Measurements from ENCODE around the gene MORN4.
A peak's percentile ranks its signal among the peaks of the same experiment; 100 is the strongest.
"Not testable (repeated sequence)": the region's sequence is repeated elsewhere in the genome, so short reads cannot be mapped to it uniquely, and the experiment has no call there.

MORN4 gene

DNA sequence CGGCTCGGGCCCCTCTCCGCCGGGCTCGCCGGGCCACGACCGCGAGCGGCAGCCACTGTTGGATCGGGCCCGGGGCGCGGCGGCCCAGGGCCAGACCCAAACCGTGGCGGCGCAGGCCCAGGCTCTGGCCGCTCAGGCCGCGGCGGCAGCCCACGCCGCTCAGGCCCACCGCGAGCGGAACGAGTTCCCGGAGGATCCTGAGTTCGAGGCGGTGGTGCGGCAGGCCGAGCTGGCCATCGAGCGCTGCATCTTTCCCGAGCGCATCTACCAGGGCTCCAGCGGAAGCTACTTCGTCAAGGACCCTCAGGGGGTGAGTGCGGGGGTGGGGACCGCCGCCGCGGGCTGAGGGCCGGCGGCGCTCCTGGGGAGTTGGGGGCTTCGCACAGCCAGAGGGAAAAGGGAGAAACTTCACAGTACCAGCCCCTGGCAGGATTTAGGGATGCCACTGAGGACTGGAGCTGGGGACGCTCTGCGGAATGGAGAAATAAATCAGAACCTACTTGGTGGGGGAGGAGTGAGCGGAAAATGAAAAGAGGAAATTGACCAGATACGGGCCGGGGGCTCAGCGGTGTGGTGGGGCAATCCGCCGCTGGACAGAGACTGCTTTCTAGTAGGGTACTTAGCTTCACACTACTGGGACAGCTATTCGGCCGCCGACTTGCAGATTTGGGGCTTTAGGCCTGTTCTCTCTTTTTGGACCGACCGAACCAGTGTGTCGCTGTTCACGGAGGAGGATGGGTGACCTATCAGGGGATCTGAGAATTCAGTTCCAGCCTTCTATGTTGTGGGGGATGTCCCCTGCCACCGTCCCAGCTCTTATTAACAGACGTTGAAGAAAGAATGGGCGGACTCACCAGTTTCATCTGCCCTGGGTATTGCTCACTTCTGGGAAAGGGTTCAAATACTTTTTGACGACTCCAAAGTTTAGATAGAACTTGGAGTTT, 7.8 kb upstream of the MORN4 start:
- DNase-seq (ENCODE audit: low read depth in 2 of 2): no peak

DNA sequence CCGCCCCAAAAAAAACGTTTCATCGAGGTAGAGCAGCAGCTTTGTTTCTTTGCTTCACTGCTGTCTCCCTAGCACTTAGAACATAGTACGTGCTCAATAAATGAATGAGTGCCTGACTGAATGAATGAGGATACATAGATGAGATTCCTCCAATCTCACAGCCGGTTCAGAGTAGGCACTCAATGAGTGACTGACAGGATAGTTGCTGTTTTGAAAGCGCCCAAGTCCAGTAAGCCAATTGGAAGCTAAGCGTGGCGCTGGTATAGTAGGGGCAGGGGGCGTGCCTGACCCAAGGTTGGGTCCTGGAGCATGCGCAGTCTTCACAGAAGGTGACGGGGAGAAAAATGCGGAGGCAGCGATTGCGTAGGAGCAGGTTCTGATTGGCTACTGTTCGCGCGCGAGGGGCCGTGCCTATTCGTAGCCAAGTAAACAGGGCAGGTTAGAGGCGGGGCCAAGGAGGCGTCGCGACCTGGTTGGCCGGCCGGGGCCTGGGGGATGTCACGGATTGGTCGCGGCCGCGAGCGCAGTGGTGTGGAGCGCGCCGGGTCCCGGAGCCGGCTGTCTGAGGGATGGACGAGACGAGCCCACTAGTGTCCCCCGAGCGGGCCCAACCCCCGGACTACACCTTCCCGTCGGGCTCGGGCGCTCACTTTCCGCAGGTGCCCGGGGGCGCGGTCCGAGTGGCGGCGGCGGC, 7.0 kb upstream of the MORN4 start, which contains the start of gene PI4K2A:
PI4K2A (plus strand) TSS at position 498 of the 694 bp plus-strand sequence; CDS start at position 570, 72 bp downstream.
- peak; percentile 98 to 99 for DNase-seq (ENCODE audit: low read depth in 2 of 2)

DNA sequence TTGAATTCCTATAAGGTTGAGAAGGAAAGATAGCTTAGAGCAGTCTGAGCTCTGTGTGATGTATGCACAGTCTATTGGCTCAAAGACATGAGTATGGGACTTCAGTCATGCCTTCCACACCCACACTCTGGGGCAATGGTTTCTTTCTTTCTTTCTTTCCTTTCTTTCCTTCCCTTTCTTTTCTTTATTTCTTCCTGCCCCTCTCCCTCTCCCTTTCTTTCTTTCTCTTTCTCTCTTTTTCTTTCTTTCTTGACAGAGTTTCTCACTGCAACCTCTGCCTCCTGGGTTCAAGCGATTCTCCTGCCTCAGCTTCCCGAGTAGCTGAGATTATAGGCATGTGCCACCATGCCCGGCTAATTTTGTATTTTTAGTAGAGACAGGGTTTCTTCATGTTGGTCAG, 5.8 kb upstream of the MORN4 start:
- not testable (repeated sequence) for DNase-seq (ENCODE audit: low read depth in 2 of 2)

DNA sequence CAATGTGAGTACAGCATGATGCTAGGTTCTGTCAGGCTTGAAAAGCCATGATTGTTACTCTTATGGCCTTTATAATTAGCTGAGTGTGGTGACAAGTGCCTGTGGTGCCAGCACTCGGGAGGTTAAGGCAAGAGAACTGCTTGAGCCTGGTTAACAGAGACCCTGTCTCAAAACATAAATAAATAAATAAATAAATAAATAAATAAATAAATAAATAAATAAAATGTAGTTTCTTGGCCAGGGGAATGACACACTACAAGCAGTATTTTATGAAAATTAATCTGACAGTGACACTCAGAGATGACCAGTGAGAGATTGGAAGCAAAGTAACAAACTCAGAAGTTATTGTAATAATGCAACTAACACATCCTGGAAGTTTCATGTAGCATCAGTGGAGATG, 2.3 kb upstream of the MORN4 start:
- no peak for DNase-seq (ENCODE audit: low read depth in 2 of 2)

DNA sequence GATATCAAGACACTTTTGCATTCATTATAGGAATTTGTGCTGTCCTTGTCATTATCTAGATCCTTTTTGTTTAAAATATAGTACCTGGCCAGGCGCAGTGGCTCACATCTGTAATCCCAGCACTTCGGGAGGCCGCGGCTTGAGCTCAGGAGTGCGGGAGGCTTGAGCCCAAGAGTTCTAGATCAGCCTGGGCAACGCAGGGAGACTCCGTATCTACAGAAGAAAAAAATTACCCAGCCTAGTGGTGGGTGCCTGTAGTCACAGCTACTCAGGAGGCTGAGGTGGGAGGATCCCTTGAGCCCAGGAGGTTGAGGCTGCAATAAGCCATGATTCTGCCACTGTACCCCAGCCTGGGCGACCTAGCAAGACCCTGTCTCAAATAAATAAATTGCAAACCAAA, 621 bp upstream of the MORN4 start:
- no peak for DNase-seq (ENCODE audit: low read depth in 2 of 2)

DNA sequence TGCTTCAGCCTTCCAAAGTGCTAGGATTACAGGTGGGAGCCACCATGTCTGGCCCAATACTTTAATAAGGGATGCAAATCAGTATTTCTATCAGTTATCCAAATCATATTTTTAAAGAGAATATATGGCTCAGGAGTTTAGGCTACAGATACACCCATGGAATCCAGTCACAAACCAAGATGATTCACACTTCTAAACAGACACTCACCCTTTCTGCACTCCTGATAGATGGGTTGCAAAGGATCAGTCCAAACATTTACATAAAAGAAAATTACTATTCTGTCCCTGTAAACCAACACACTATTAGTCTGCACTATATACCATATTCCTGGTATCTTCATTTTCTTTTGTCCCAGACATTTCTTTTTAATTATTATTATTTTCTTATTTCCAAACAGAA, 2.2 kb downstream of the MORN4 start:
- no peak for DNase-seq (ENCODE audit: low read depth in 2 of 2)

DNA sequence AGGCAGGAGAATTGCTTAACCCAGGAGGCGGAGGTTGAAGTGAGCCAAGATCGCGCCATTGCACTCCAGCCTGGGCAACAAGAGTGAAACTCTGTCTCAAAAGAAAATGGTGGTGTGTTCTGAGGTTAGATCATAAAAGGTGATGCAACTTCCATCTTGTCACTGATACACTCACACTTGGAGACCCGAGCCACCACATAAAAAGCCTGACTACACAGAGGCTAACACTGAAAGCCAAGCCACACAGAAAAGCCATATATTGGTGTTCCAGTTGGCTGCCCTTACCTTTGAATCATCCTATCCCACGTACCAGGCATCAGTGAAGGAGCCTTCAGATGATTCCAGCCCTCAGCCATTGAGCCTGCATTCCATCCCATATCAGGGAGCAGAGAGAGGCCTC, 4.0 kb downstream of the MORN4 start:
- DNase-seq (ENCODE audit: low read depth in 2 of 2): no peak

DNA sequence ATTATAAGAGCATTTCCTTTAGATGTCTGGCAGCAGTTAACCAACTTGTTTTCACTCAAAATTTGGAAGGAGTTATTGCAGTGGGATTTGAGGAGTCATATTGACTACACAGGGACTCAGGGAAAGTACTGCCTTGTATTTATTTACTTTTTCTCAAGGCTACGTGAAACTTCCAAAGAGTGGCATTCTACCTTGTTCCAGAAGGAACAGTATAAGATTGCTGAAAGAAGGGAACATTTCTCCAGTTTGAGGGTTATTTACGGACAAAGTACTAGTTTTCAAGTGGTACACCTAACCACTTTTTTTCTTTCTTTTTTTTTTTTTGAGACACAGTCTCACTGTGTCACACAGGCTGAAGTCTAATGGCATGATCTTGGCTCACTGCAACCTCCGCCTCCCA, 5.1 kb downstream of the MORN4 start:
- no peak for DNase-seq (ENCODE audit: low read depth in 2 of 2)

DNA sequence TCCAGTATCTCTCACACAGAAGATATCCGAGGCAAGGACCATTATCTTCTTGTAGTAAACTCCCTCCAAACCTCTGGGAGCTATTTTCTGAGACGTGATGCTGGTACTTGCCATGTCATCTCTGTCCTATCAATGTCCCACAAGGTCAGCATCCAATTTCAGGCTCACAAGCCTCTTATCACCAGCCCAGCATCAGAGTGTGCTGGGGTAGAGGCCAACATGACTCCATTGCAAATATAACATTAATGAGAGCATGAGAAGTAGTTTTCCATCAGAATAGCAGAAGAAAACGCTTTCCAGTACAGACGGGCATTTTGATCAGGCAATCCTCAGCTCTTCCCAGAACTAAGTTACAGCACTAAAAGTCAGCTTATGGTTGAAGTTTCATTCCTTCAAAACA, 5.6 kb downstream of the MORN4 start:
- DNase-seq (ENCODE audit: low read depth in 2 of 2): no peak

DNA sequence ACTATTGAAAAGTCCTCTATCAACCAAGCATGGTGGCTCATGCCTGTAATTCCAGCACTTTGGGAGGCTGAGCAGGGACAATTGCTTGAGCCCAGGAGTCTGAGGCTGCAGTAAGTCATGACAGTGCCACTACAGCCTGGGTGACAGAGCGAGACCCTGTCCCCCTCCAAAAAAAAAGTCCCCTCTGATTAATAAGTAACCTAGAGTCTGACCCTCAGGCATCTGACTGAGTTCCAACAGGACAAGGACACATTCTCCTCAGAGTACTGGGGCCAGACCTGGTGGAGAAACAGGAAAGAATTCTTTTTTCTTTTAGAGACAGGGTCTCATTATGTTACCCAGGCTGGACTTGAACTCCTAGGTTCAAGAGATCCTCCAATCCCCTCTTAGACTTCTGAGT, 10.0 kb downstream of the MORN4 start:
- DNase-seq (ENCODE audit: low read depth in 2 of 2): no peak

DNA sequence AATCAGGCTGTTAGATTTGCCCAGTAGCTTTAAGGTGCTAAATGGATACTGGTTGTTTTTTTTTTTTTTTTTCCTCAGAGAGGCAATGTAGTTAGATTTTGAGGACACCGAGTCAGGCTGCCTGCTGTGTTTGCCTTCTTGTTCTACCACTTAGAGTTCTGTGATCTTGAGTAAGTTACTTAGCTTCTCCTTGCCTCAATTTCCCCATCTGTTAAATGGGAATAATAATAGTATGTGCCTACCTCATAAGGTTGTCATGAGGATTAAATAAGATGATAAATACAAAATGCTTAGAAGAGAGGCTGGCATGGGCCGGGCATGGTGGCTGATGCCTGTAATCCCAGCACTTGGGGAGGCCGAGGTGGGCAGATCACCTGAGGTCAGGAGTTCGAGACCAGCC, 14.6 kb downstream of the MORN4 start:
- no peak for DNase-seq (ENCODE audit: low read depth in 2 of 2)

DNA sequence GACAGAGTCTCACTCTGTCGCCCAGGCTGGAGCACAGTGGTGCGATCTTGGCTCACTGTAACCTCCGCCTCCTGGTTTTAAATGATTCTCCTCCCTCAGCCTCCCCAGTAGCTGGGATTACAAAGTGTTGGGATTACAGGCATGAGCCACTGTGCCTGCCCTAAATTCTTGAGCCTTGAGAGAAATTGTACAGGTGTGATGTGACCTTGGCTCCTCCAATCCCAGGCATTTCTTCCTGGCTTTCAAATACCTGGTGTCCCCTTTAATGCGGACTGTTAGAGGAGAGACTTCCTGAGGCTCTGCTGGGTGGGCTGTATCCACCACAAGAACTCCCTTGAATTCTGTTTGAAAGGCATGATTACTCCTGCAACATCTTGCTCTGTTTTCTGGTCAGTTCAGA, 15.0 kb downstream of the MORN4 start:
- no peak for DNase-seq (ENCODE audit: low read depth in 2 of 2)

DNA sequence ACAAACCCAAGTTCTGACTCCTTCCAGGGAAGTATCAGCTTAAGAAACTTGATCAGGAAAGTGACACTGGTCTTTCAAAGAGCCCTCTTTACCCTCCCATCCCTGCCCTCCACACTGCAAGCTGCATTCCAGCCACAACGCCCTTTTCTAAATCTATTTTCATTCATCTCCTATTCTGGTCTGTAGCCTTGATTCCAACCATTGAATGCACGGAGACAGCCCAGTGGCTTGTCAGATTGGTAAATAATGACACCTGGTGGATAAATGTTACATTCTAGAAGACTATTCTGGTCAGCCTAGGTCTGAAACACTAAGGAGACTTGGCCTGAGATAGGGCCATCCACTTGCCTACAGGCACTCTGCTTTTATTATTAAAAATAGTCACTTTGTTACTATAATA, 20.9 kb downstream of the MORN4 start:
- no peak for DNase-seq (ENCODE audit: low read depth in 2 of 2)

DNA sequence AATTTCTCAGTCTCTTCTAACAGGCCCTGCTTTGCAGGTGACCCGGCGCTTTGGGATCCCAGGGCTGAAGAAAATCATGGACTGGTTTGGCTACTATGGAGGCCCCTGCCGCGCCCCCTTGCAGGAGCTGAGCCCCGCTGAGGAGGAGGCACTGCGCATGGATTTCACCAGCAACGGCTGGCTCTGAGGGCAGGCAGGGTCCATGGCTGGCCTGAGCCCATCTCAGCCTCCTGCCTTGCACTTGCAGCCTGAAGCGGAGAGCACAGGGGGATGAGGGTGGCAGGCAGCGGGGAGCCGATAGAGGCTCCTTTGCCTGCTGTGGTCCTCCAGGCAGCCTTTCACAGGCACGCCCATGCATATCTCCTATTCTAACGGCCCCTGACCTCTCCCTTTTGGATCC, 21.8 kb downstream of the MORN4 start:
- no peak for DNase-seq (ENCODE audit: low read depth in 2 of 2)

DNA sequence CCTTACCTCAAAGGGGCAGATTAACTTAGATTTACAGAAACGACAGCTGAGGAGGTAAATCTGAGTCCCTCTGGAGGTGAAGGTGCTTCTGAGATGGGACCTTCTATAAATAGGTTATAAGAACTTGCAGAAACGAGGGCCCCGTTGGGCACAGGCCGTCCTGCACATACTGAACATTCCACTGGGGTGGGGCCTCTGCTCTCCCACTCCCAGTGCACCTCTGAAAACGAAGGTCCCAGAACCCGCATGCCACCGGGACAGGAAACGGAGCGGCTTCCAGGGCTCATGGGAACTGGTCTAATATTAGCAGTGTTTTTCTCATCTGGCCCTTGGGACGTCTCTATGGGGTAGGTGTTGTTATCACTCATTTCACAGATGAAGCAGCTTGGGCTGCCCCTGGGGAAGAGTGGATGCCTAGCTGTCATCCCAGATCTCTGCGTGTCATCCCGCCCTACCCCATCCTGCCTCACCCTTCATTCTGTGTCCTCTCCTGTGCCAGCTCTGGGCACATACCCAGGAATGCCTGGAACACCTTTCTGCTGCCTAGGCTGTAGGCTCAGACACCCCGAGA, 24.2 kb downstream of the MORN4 start:
- no peak for DNase-seq (ENCODE audit: low read depth in 2 of 2)

DNA sequence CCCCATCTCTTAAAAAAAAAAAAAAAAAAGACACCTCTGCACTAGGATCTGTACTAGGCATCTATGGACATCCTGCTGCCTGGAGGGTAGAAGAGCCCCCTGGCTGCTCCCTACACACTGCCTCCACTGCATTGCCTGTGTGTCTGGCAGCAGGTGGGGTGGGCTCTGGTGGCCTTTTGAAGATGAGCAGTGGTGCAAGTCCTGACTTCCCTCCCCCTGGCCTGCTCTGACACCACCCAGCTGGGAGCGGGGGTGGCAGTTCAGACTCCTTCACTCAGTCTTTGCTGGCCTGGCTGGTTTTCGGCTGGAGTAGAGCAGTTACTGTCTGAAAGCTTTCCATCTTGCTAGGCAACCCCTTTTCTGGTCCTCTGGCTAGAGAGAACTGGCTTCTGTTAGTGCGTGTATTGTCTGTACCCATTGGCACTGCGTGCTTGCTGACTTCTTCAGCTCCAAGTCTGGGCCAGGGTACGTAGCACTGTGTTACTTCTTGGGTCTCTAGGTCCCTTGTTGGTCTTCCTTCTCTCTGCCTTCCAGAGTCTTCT, 26.1 kb downstream of the MORN4 start:
- no peak for DNase-seq (ENCODE audit: low read depth in 2 of 2)

DNA sequence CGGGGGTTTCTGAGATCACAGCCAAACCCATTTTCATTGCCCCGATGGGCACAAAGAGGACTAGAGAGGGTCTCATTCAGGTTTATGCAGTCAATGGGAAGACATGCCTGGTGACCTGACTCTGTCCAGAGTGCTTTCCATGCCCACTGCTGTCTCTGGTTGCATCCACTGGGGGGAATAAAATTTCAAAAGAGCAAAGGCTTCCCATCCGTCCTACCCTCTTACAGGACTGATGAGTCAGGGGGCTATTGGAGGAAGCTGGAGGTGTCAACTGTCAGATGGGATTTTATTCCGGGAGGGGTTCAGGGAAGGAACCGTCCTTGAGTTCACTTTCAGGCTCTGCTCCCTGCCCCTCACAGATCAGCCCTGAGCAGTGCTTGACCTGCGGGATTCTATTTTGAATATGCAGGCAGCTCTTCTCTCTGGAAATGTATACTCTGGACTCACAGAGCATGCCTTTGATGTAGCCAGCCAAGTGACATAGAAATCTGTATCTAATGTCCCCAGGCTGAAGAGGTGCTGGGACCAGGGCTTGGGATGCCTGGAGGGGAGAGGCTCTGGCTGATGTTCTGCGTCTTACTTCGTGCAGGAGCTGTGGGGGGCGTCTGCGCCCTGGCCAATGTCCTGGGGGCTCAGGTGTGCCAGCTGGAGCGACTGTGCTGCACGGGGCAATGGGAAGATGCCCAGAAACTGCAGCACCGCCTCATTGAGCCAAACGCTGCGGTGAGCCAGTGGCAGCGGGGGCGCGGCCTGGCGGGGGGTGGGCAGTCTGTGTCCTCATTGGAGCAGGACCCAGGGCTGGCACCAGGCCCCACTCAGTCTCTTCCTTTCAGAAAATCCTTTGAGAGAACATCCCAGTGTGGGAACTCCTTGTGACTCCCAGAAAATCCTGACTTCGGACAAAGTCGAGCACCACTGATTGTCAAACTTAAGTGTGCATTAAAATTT, 31.8 kb downstream of the MORN4 start:
- DNase-seq (ENCODE audit: low read depth in 2 of 2): no peak

DNA sequence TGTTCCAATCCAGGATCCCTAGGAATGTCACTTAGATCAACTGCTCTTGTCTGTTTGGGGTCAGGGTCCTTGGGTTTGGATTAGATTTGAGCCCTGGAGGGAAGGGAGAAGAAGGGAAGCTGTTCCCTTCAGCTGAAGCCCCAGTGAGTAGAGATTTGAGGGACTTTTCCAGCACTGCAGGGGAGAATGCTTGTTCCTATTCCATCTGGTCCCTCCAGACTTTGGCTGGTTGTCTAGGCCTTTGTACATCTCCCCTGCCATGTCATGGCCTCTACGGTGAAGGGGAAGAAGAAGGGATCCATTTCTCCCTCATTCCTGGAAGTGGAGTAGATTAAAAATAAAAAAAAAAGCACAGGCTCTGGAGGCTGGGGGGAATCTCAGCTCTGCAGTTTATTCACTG, 32.7 kb downstream of the MORN4 start:
- DNase-seq (ENCODE audit: low read depth in 2 of 2): no peak

DNA sequence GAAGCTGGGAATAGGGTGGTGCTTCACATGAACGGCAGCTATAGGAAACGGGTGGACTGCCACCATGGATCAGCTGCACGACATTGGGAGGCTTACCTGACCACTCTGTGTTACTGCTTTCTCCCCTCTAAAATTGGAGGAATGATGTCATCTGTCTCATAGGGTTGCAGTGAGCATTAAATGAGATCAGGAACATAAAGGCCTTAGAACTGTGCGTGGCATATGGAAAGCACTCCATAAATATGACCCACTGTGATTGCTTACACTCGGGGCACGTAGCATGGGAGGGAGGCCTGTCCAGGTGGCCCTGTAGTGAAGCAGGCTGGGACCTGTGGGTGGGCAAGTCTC, 34.1 kb downstream of the MORN4 start:
- no peak for DNase-seq (ENCODE audit: low read depth in 2 of 2)

DNA sequence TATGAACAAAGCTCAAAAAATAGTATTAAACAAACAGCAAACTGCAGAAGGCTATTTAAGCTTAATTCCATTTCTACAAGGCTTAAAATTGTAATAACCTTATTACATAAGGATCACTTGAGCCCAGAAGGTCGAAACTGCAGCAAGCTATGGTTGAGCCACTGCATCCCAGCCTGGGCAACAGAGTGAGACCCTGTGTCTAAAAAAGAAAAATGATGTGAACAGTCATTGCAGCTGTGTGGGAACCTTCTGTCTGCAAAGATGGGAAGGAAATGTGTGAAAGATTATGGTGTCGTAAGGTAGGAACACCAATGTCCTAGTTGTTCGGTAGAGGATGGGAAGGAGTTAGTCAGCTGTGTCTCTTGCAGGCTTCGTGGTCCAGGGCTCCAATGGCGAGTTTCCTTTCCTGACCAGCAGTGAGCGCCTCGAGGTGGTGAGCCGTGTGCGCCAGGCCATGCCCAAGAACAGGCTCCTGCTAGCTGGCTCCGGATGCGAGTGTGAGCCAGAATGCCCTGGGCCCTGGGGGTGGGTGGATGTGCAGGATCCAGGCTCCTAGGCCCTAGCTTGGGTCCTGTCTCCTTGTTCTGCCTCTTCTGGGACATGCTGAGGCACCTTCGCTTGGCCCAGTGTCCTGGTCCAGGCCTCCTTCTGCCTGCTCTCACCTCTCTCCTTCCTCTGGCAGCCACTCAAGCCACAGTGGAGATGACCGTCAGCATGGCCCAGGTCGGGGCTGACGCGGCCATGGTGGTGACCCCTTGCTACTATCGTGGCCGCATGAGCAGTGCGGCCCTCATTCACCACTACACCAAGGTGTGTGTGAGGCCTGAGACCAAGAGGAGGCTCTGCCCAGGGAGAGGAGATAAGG, 34.7 kb downstream of the MORN4 start:
- DNase-seq (ENCODE audit: low read depth in 2 of 2): no peak
